Retinal pigment epithelial cell (primary cell): ENCODE measurements around the gene ARFGEF2.

Experiments
- DNase-seq: peaks from one replicate; pipeline ENCODE4 v3.0.0-alpha.2; 2010; ENCODE audit warnings: low read depth
- H3K4me3 ChIP-seq: 2 replicates; pipeline ENCODE4 v1.5.1; 2011; ENCODE audit warnings: mild to moderate bottlenecking, low read length, control low read depth, moderate library complexity
- TF ChIP-seq, protein P1 (sequence below): conservative IDR thresholded peaks from 2 replicates; pipeline ENCODE4 v1.5.1; 2011; ENCODE audit warnings: low read depth, low read length, control low read depth, inconsistent platforms

ARFGEF2 gene

DNA sequence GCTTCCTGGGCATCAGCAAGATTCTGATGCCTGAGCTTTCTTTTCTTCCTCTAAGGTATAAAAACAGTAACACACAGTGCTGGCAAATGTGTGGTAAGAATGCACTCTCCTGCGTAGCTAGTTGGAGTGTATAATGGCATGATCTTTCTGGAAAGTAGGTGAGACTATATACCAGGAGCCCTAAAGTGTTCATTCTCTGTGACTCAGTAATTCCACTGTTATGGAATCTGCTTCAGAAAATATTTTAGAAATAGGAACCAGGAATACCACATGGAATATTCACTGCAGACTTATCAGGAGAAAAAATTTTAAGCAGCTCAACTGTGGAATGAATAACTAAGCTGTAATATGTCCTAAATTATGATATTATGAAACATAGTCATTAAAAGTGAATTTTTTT is 107.7 kb downstream of the ARFGEF2 start:
- TF ChIP-seq, protein P1, sequence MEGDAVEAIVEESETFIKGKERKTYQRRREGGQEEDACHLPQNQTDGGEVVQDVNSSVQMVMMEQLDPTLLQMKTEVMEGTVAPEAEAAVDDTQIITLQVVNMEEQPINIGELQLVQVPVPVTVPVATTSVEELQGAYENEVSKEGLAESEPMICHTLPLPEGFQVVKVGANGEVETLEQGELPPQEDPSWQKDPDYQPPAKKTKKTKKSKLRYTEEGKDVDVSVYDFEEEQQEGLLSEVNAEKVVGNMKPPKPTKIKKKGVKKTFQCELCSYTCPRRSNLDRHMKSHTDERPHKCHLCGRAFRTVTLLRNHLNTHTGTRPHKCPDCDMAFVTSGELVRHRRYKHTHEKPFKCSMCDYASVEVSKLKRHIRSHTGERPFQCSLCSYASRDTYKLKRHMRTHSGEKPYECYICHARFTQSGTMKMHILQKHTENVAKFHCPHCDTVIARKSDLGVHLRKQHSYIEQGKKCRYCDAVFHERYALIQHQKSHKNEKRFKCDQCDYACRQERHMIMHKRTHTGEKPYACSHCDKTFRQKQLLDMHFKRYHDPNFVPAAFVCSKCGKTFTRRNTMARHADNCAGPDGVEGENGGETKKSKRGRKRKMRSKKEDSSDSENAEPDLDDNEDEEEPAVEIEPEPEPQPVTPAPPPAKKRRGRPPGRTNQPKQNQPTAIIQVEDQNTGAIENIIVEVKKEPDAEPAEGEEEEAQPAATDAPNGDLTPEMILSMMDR, result no peak
- DNase-seq, result no peak
- H3K4me3 ChIP-seq, result no peak overlapping the region

DNA sequence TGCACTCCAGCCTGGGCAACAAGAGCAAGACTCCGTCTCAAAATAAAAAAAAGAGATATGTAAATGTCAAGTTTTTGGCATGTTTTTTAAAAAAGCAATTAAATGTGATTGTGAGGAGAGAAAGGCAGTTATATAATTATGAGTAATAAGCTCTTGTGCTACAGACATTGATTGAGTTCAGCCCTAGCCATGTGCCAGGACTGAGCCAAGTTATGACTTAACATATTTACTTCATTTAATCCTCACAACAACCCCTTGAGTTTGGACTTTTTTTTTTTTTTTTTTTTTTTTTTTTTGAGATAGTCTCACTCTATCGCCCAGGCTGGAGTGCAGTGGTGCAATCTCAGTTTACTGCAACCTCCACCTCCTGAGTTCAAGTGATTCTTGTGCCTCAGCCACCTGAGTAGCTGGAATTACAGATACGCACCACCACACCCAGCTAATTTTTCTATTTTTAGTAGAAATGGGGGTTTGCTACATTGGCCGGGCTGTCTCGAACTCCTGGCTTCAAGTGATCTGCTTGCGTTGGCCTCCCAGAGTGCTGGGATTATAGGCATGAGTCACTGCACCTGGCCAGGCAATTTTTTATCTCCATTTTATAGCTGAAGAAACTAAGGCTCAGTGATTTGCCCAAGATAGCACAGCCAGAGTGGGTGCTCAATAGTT is 109.6 kb downstream of the ARFGEF2 start:
- no peak overlapping the region for H3K4me3 ChIP-seq
- TF ChIP-seq, protein P1, result no peak
- DNase-seq, result no peak

DNA sequence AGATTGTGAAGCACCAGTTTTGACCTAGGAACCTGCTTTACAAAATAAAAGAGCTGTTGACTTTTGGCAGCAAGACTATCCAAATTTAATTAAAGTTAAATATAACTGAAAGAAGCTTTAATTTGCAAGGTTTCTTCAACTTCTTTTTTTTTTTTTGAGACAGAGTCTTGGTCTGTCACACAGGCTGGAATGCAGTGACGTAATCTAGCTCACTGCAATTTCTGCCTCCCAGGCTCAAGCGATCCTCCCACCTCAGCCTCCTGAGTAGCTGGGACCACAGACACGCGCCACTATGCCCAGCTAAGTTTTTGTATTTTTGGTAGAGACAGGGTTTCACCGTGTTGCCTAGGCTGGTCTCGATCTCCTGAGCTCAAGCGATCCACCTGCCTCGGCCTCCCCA is 110.9 kb downstream of the ARFGEF2 start:
- no peak overlapping the region for H3K4me3 ChIP-seq
- TF ChIP-seq, protein P1, result no peak

DNA sequence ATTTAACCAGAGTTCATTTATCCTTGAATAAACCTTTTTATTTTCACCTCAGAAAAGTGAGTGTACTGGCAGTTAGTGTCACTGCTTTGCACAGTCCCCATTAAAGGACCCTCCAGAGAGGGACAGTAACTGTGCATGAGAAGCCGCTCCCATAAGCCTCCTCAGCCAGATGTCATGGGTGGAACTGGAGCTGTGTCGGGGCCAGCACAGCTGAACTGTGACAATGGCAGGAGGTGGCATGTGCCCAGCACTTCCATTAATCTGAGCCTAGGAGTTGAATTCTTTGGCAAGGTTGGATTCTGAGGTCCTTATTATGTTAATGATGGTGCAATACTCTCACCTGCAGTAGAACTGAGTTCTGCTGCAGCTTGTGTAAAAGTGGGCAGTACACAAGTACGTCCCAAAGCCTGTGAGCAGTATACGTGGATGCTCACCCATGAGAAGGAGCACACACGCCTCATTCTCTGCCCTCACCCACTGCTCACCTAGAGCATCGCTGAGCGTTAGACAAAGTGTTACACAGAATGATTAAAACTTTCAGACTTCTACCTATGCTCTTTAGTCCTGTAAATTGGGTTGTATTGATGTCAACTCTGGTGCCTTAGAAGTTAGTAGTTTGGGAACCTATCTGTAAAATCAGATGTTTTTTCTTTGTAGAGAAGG is 112.7 kb downstream of the ARFGEF2 start:
- TF ChIP-seq, protein P1, result no peak
- no peak overlapping the region for H3K4me3 ChIP-seq

More for the DNA sequence above, 110.9 kb downstream of the ARFGEF2 start:
- no peak for DNase-seq

DNA sequence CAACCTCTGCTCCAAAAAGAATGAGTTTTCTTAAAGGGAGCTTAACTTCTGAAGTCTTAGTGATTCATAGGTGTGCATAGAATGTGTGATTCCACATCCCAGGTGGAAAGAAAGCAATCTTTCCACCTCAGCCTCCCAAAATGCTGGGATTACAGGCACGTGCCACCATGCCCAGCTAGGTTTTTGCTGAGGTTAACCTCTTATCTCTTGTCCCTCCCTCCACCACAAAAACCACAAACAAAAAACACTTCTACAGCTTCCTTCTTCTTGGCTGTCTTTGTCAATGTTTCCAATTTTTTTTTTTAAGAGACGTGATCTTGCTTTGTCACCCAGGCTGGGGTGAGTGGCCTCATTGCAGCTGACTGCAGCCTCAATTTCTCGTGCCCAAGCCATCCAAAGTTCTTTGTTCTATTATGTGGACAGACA is 116.5 kb downstream of the ARFGEF2 start:
- H3K4me3 ChIP-seq, result no peak overlapping the region
- DNase-seq, result no peak
- TF ChIP-seq, protein P1, result no peak

More for the DNA sequence above, 112.7 kb downstream of the ARFGEF2 start:
- DNase-seq, result no peak

DNA sequence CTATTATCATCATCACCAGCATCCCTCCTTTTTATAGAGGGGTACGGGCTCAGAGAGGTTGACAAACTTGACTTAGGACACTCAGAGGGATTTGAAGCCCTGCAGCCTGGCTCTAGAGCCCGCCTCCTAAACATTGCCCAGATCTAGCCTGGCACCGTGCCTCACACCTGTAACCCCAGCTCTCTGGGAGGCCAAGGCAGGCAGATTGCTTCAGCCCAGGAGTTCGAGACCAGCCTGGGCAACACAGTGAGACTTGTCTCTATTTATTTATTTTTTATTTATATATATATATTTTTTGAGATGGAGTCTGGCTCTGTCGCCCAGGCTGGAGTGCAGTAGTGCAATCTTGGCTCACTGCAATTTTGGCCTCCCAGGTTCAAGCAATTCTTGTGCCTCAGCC is 118.3 kb downstream of the ARFGEF2 start:
- H3K4me3 ChIP-seq, result no peak overlapping the region
- DNase-seq, result no peak
- TF ChIP-seq, protein P1, result no peak

DNA sequence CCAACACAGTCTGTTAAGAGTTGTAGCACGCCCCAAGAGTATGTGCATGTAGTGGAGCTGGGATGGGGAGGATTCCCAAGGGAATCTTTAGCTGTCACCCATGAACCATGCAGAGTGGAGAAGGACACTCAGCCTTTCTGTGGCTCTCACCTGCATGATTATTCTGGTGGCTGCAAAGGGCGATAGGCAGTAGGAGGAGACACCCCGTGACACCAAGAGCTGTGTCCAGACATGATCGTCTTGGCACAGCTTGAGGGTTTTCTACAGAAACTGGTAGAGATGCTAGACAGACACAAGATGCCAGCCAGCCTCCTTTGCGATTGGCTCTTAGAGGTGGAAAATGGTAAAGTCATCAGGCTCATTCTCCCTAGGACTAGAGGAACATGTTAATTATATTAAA is 121.5 kb downstream of the ARFGEF2 start:
- TF ChIP-seq, protein P1, result no peak
- no peak overlapping the region for H3K4me3 ChIP-seq
- DNase-seq, result no peak
